Activated naive CD4-positive, alpha-beta T cell treated with anti-CD3 and anti-CD28 coated beads, Interleukin-2, amount 50 U/mL, for 16 hours (primary cell): Measurements from ENCODE around the gene ATP5IF1.

ENCODE experiments used
- DNase-seq: peaks from one replicate; pipeline ENCODE4 v3.0.0-alpha.2; 2020

ATP5IF1 gene

DNA sequence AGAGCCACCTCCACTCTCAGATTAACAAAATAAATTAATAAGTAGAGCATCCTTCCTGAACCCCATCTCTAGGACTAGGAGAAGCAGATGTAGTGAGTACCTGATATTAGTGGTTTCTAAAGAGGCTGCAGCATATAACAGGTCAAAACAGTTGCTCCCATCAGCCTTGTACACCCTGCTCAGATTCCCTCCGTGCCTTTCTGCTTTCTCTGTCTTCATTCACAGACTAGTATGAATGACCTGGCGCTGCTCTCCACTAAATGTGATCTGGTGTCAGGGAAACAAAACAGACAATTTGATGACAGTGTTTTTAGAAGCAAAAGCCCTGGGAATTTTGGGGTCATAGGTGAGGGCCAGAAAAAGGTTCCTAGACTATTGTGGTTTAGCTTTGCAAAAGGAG, 31.7 kb downstream of the ATP5IF1 start:
- DNase-seq: no peak

DNA sequence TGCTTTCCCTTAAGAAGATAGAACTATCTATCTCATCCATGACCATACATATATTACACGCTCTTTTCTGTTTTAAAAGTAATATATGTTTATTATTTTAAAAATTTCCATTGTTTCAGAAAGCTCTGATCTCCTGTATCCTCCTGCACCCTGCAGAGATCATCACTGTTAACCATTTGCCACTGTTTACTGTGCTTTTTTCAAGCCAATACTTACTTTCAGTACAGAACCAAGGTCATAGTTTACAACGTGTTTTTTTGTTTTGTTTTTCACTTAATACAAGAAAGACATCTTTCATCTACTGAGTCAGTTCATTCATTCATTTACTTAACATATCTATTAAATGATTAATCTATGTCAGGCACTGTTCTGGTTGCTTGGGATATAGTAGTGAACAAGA, 33.6 kb downstream of the ATP5IF1 start:
- DNase-seq: no peak

DNA sequence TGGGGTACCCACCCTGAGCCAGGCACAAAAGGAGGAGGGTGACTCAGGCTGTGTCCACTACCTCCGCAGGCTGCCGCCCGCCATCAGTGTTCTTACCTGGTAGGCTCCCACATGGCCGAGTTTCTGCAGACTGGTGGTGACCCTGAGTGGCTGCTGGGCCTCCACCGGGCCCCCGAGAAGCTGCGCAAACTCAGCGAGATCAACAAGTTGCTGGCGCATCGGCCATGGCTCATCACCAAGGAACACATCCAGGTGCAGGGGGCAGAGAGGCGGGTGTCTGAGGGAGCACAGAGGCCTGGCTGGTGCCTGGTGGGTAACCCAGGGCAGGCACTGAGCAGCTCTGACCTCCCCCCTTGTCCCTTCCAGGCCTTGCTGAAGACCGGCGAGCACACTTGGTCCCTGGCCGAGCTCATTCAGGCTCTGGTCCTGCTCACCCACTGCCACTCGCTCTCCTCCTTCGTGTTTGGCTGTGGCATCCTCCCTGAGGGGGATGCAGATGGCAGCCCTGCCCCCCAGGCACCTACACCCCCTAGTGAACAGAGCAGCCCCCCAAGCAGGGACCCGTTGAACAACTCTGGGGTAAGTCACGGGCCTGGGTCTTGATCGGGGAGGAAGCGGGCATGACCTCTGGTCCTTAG, 36.4 kb downstream of the ATP5IF1 start:
- no peak for DNase-seq

DNA sequence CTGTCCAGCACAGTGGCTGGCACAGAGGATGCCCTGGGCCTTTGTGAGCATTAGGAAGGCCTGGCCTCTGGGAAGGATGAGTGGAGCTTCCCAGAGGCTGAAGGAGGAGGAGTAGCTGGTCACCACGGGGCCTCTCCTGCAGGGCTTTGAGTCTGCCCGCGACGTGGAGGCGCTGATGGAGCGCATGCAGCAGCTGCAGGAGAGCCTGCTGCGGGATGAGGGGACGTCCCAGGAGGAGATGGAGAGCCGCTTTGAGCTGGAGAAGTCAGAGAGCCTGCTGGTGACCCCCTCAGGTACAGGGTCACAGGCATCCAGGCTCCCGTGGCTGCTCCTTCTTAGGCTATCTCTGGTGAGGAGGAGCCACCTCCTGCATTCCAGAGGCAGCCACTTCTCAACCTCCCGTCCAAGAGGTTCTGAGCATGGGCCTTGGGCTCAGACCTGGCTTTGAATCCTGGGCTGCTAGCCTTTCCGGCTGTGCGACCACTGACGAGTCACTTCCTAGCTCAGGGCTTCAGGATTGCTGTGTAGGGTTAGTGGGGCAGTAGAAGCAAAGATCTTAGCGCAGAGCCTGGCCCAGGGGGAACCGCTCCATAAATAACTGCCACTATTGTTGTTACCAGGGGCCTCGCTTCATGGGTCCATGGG, 37.4 kb downstream of the ATP5IF1 start:
- DNase-seq: no peak

DNA sequence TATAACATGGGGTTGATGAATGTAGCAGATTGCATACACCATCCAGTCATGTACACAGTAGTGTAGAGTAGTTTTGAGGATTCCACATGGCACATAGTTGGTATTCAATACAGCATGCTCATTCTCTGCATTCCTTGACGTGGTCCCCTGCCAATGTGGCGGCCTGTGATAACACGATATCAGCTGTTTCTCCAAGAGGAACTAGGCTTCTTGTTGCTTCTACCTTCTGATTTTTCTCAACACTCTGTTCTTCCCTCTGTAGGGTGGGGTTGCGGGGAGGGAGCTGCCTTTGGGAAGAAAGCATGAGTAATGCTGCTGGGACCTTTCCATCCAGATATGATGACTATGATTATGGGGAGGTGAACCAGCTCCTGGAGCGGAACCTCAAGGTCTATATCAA, 42.8 kb downstream of the ATP5IF1 start:
- no peak for DNase-seq

DNA sequence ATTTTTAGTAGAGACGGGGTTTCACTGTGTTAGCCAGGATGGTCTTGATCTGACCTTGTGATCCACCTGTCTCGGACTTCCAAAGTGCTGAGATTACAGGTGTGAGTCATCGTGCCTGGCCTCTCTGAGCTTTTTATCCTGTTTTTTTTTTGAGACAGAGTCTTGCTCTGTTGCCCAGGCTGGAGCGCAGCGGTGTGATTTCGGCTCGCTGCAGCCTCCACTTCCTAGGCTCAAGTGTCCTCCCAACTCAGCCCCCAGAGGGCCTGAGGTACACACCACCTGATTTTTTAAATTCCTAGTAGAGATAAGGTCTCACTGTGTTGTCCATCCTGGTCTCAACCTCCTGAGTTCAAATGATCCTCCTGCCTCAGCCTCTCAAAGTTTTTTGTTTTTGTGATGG, 43.8 kb downstream of the ATP5IF1 start:
- no peak for DNase-seq

DNA sequence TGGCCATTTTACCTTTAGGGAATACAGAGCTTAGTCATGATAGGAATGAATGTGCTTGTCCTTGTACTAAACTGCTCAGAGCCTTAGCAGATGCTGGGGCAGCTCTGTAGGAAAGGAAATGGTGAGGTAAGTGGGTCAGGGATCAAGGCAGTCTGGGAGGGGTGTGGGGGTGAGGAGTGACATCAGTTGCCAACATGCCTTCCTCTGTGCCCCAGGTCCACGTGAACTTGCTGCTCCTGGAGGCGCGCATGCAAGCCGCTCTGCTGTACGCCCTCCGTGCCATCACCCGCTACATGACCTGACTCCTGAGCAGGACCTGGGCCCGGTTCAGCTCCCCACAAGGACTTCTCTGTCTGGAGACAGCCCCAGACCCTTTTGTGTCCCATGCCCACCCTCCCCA, 44.6 kb downstream of the ATP5IF1 start:
- DNase-seq: no peak

DNA sequence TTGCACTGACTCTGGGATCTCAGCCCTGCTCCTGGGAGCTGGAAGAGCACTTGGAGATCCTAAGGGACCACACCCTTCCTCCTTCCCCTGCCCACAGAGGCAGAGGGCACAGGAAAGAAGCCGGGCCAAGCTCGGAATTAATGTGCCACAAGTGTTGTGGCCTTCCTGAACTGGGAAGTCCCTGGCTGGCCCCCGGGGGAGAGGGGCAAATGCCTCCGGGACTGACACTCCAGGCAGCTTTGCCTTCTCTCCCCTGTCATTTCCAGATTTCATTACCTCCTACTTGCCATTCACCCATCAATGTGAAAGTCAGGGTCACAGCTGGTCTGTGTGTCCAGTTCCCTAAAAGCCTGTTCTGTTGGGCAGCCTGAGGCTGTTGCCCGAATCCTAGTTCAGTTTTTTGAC, 45.1 kb downstream of the ATP5IF1 start:
- no peak for DNase-seq

DNA sequence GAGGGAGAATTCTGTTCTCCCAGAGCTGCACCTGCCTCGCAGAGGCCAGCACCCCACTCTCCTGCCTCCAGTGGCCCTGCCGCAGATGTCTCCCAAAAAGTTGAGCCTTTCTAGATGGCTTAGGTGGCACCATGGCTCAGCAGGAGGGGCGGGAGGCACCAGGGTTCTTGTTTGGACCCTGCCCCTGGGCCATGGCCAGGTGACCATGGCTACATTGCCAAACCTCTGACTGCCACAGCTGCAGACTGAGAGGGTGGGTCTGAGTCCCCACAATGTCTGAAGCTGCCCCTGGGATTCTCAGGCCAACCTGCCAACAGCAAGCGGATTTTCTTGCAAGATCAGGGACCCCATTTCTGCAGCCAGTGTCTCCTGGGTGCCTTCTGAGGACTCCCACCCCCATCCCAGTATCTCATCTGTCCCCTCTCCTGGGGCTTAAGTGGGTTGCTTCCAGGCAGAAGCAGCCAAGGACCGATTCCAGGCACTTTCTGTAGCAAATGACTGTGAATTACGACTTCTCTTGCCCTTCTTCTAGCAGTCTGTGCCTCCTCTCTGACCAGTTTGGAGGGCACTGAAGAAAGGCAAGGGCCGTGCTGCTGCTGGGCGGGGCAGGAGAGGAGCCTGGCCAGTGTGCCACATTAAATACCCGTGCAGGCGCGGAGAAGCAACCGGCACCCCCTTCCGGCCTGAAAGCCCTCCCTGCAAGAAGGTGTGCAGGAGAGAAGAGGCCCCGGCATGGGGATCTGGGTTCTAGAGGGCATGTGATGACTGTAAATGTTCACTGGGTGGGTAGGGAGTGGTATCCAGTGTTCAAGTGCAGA, 45.9 kb downstream of the ATP5IF1 start:
- DNase-seq: no peak

DNA sequence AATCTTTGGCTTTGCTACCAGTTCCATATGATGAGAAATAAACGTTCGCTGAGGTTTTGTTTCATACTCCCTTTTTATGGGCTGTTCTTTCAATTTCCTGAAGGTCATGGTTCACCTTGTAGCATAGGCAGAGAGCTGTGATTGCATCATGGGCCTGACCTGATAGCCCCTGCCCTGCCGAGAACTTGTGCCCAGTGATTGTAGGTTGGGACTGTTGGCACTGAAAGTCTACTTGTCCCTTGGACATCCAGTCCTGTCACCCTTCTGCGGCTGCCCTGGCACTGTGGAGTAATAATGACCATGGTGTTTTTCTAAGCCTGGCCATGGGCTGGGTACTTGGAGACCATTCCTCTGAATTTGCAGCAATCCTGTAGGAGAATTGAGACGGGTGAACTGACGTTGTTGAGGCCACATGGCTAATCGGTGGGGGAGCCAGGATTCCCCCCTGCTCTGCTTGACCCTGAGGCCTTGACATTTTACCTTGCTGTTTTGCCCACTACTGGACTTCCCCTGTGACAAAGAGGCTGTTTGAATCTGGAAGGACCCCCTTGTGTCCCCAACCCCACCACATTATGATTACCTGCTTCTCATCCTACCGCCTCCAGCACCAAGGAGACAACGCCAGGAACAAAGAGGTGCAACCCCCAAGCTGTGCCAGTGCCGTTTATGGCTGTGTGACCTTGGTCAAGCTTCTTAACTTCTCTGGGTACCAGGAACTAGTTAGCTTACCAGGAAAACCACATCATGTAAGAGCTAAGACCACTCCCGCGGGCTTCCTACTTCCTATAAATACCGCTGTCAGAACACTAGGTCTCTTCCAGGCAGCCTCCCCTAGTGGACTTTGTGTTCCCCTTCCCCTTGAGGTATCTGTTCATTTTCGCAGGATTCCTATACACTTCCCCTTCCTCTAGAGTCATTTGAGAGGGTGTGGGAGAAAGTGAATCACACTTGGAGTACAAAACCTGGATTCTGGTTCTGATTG, 46.8 kb downstream of the ATP5IF1 start:
- DNase-seq: no peak

DNA sequence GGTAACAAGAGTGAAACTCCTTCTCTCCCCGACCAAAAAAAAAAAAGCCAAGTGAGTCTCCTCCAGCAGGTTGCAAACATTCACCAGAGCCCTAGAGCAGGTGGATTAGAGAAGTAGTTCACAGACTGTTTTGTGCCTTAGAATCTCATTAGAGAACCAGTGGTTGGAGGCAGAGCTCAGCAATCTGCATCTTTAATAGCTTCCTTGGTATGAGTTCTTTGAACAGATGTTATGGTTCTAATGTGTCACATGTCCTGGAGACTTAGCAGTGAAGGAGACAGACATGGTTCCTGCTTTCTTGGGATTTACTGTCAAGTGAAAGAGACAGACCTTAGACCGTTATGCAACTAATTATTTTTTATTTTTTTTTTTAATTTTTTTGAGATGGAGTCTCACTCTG, 50.2 kb downstream of the ATP5IF1 start:
- no peak for DNase-seq
